ENCODE data around the gene TMEM204. TPM values are rescaled to one million over a fixed set of nuclear protein-coding genes. Genes with fewer than 3 reads are reported as not detected.

Gene TMEM204
- total and polyA plus RNA-seq, 8 donors: 2.7 to 45.8 (median 17.5) TPM

DNA sequence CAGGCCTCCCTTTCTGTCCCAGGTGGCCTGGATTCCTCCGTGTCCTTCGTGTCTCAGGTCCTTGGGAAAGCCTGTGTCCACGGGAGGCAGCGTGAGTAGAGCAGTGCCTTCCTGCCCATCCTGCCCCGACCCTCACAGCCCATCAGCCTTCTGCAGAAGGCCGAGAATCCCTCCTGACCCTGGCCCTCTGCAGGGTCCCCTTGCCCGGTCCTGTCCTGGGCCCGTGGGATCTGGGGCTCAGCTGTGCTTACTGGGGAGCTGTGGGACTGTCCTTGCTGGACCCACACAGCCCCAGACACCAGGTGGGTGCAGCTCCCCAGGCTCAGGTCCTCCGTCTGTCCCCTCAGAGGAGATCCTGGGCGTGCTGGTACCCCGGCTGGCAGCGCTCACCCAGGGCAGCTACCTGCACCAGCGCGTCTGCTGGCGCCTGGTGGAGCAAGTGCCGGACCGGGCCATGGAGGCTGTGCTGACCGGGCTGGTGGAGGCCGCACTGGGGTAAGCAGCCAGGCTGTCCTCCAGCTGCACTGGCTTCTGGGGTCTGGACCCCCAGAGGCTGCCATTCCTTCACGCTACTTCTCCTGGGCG is 36.4 kb upstream of the TMEM204 start:
- peaks cover 15 to 32% (median 28%) of the 10 kb centered on the region in 4 donors for H3K4me1 ChIP-seq
- no peak overlapping the region for H3K4me3 ChIP-seq
- no peaks in the 10 kb centered on the region for H3K27me3 ChIP-seq
- 84 to 95% (median 93%) methylated on average over 6 to 21 of the region's 21 CpGs for WGBS, 5 donors
- H3K9me3 ChIP-seq: no peaks in the 10 kb centered on the region
- TF ChIP-seq EP300 (IDR thresholded peaks at IDR 0.05) (no peak), POLR2AphosphoS5 (IDR thresholded peaks at IDR 0.05) (no peak), POLR2A (IDR thresholded peaks at IDR 0.05) (no peak)
- TF ChIP-seq, protein P1, sequence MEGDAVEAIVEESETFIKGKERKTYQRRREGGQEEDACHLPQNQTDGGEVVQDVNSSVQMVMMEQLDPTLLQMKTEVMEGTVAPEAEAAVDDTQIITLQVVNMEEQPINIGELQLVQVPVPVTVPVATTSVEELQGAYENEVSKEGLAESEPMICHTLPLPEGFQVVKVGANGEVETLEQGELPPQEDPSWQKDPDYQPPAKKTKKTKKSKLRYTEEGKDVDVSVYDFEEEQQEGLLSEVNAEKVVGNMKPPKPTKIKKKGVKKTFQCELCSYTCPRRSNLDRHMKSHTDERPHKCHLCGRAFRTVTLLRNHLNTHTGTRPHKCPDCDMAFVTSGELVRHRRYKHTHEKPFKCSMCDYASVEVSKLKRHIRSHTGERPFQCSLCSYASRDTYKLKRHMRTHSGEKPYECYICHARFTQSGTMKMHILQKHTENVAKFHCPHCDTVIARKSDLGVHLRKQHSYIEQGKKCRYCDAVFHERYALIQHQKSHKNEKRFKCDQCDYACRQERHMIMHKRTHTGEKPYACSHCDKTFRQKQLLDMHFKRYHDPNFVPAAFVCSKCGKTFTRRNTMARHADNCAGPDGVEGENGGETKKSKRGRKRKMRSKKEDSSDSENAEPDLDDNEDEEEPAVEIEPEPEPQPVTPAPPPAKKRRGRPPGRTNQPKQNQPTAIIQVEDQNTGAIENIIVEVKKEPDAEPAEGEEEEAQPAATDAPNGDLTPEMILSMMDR (IDR thresholded peaks at IDR 0.05): no peak
- DNase-seq: no peak
- H3K36me3 ChIP-seq: peaks cover 50 to 75% (median 73%) of the 10 kb centered on the region in 4 donors
- no peak overlapping the region for H3K27ac ChIP-seq
- intact Hi-C loops (cut with DNase I; ENCODE audit: low total_unique reads): no loop called here

DNA sequence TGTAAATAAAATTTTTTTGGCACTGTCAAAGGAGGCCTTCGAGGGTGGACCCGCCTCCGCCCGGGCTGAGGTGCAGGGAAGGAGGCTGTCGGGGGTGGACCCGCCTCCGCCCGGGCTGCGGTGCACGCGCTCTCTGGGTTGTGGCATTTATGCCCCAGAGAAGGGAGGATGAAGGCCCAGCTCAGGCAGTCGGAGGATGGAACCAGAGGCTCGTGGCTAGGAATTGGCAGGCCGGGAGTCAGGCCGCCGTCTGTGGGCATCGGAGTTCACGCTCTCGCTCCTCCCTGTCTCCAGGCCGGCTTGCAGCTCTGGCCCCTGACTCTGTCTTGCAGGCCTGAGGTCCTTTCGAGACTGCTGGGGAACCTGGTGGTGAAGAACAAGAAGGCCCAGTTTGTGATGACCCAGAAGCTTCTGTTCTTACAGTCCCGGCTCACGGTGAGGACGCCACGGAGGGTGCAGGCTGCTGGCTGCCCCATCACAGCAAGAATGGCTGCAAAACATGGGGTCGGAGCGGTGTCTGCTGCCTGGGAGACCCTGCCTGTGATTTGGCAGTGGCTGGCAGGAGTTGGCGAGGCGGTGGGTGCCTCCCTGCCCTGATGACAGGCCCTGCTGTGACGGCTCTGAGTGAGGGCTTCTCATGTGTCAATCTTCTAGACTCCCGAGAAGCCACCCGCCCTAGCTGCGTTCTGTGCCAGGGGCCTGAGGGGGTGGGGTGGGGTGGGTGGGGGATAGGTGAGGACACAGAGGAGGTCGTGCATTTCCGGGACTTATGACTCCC is 34.4 kb upstream of the TMEM204 start:
- peaks cover 65 to 94% (median 91%) of the 10 kb centered on the region in 4 donors for H3K36me3 ChIP-seq

DNA sequence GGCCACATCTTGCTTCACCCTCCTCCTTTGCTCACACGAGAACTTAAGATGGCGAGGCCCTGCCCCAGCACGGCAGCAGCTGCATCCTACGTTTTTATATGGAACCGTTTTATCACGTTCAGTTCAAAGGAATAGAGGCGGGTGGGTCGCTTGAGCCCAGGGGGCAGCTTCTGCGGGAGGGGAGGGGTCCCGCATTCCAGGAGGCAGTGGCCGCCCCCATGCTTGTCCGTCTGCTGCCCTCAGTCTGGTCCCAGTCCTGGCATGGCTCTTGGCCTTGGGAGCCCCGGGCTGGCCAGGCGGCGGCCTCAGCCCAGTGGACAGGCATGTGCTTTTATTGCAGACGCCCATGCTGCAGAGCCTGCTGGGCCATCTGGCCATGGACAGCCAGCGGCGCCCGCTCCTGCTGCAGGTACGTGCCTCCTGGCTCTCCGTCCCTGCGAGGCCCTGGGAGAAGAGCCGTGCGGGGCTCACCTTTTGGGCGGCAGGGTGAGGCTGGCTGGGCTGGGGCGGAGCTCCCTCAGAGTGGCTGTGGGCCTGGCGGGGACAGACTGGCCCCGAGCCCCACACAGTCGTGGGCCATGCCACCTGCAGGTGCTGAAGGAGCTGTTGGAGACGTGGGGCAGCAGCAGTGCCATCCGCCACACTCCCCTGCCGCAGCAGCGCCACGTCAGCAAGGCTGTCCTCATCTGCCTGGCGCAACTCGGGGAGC is 33.6 kb upstream of the TMEM204 start:
- no peak for DNase-seq
- intact Hi-C loops (cut with DNase I; ENCODE audit: low total_unique reads): no loop called here
- WGBS, 5 donors: 93 to 96% (median 95%) methylated on average over 21 to 36 of the region's 36 CpGs

More for the DNA sequence above, 34.4 kb upstream of the TMEM204 start:
- Histone ChIP-seq H3K9me3 (no peaks in the 10 kb centered on the region), H3K27ac (no peak overlapping the region), H3K27me3 (no peaks in the 10 kb centered on the region), H3K4me3 (no peak overlapping the region), H3K4me1 (peaks cover 6 to 17% (median 14%) of the 10 kb centered on the region in 4 donors)
- TF ChIP-seq, protein P1 (IDR thresholded peaks at IDR 0.05): no peak
- no peak for TF ChIP-seq POLR2A (IDR thresholded peaks at IDR 0.05)
- no peak for TF ChIP-seq POLR2AphosphoS5 (IDR thresholded peaks at IDR 0.05)
- no peak for TF ChIP-seq EP300 (IDR thresholded peaks at IDR 0.05)
- intact Hi-C loops (cut with DNase I; ENCODE audit: low total_unique reads): no loop called here
- no peak for DNase-seq
- 91 to 96% (median 94%) methylated on average over 25 to 35 of the region's 35 CpGs for WGBS, 5 donors

More for the DNA sequence above, 33.6 kb upstream of the TMEM204 start:
- Histone ChIP-seq H3K27me3 (no peaks in the 10 kb centered on the region), H3K9me3 (no peaks in the 10 kb centered on the region), H3K36me3 (peaks cover 65 to 94% (median 93%) of the 10 kb centered on the region in 4 donors), H3K27ac (no peak overlapping the region), H3K4me3 (no peak overlapping the region), H3K4me1 (peaks cover 0 to 9% (median 6%) of the 10 kb centered on the region in 4 donors)
- no peak for TF ChIP-seq POLR2A (IDR thresholded peaks at IDR 0.05)
- TF ChIP-seq, protein P1 (IDR thresholded peaks at IDR 0.05): no peak
- TF ChIP-seq POLR2AphosphoS5 (IDR thresholded peaks at IDR 0.05): no peak
- TF ChIP-seq EP300 (IDR thresholded peaks at IDR 0.05): no peak
